Activated naive CD8-positive, alpha-beta T cell treated with anti-CD3 and anti-CD28 coated beads, Interleukin-2, amount 50 U/mL, for 24 hours (primary cell): ENCODE measurements around the gene CRYL1.

ENCODE experiments used
- ATAC-seq: fragments of 150-1000 bp; cut with Tn5 transposase; one replicate; pipeline ENCODE4 v1.10.0; 2021
- DNase-seq: peaks from one replicate; pipeline ENCODE4 v3.0.0; 2021
- H3K27ac Mint-ChIP-seq: one replicate; pipeline ENCODE4 v1.8.0; 2021; ENCODE audit warnings: mild to moderate bottlenecking, mixed read lengths
- H3K27me3 Mint-ChIP-seq: one replicate; pipeline ENCODE4 v1.8.0; 2021; ENCODE audit warnings: mixed read lengths
- H3K36me3 Mint-ChIP-seq: one replicate; pipeline ENCODE4 v1.8.0; 2021; ENCODE audit warnings: low read depth, mixed read lengths
- H3K4me1 Mint-ChIP-seq: one replicate; pipeline ENCODE4 v1.8.0; 2021; ENCODE audit warnings: mixed read lengths
- H3K4me3 Mint-ChIP-seq: one replicate; pipeline ENCODE4 v1.8.0; 2021; ENCODE audit warnings: mild to moderate bottlenecking, moderate library complexity, mixed read lengths
- H3K9me3 Mint-ChIP-seq: one replicate; pipeline ENCODE4 v1.8.0; 2021; ENCODE audit warnings: mixed read lengths

The CRYL1 gene

DNA sequence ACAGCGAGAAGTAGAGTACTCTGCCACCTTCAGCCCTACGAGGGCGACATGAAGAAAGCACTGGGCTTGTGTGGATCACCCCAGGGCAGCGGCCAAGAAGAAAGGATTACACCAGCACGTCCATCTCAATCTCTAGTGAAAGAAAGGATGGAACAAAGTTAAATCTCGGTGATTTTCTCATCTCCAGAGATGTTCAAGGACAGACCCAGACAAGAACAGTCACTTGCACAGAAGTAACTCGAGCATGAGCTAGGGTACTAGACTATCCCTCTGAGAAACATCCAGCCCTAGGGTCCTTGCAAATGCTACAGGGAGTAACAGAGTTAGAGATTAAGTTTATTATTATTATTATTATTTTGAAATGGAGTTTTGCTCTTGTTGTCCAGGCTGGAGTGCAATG, 106.7 kb downstream of the CRYL1 start:
- Mint-ChIP-seq H3K27me3 (peaks cover 2% of the 10 kb centered on the region), H3K4me3 (no peak overlapping the region), H3K4me1 (peaks cover 47% of the 10 kb centered on the region), H3K27ac (peak overlapping the region; percentile 65), H3K9me3 (peaks cover 7% of the 10 kb centered on the region), H3K36me3 (peaks cover 14% of the 10 kb centered on the region)
- ATAC-seq (no peak), DNase-seq (no peak)

DNA sequence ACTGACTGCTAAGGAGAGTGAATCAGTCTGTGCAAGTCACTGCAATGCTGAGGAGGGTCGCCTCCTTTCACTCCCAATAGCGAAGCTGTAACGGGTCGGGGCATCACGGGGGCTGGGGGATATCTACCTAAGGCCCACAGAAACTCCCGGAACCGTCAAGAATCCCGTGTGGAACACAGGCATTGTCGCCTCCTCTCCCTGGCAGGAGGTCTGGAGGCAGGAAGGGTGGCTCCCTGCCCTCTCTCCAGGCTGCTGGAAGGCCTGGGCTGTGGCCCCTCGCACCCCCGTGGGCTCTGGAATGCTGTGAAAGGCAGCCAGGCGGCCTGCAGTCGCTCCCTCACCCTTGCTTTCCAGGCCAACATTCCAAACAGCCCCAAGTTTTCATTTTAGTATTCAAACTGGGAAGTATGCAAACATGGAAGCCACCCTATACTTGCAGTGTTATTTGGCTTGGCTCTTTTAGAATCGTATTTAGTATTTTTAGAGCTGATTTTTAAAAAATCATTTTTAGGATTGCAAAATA, 109.4 kb downstream of the CRYL1 start:
- no peak for ATAC-seq
- Mint-ChIP-seq H3K27ac (no peak overlapping the region), H3K27me3 (peaks cover 2% of the 10 kb centered on the region), H3K36me3 (peaks cover 14% of the 10 kb centered on the region), H3K4me3 (no peak overlapping the region), H3K9me3 (peaks cover 7% of the 10 kb centered on the region), H3K4me1 (peaks cover 51% of the 10 kb centered on the region)
- DNase-seq = no peak

DNA sequence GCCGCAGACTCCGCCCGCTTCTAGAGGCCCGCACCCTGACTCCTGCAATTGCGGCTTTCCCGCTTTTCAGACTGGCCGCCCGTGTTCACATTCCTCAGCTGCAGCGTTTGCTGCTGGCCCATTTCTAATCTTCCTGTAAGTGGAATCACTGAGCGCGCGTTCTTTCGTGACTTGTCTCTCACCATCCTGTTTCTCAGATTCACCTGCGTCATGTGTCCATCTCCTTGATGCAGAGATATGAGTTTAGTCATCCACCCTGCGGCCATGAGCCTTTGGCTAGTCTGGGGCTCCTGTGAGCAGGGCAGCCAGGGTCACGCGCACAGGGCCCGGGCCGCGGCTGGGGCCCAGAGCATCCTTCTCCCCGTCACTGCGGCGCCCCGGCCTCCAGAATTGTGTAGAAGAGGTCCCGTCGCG, 110.0 kb downstream of the CRYL1 start:
- Mint-ChIP-seq H3K27ac (no peak overlapping the region), H3K4me3 (no peak overlapping the region), H3K27me3 (peaks cover 2% of the 10 kb centered on the region), H3K4me1 (peaks cover 51% of the 10 kb centered on the region), H3K9me3 (peaks cover 7% of the 10 kb centered on the region), H3K36me3 (peaks cover 14% of the 10 kb centered on the region)
- DNase-seq (no peak), ATAC-seq (no peak)

DNA sequence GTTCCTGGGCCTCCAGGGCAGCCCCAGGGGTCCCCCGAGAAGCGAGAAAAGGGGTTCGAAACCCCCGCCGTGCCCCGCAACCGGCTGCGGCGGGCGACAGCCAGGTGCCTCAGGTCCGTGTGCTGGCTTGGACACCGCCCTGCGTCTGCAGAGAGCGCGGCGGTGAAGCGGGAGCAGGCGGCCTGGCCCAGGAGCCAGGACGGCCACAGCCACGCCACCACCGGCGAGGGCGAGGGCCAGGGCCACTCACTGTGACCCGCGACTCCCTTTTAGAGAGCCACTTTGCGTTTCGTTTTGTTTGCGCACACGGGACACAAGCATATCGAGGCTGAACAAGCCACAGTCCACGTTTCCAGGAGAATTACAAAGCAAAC, 110.4 kb downstream of the CRYL1 start:
- no peak overlapping the region for H3K27ac Mint-ChIP-seq
- ATAC-seq (no peak), DNase-seq (no peak)
- peaks cover 49% of the 10 kb centered on the region for H3K4me1 Mint-ChIP-seq
- peaks cover 2% of the 10 kb centered on the region for H3K27me3 Mint-ChIP-seq
- H3K36me3 Mint-ChIP-seq = peaks cover 14% of the 10 kb centered on the region
- H3K4me3 Mint-ChIP-seq = no peak overlapping the region
- H3K9me3 Mint-ChIP-seq = peaks cover 7% of the 10 kb centered on the region

DNA sequence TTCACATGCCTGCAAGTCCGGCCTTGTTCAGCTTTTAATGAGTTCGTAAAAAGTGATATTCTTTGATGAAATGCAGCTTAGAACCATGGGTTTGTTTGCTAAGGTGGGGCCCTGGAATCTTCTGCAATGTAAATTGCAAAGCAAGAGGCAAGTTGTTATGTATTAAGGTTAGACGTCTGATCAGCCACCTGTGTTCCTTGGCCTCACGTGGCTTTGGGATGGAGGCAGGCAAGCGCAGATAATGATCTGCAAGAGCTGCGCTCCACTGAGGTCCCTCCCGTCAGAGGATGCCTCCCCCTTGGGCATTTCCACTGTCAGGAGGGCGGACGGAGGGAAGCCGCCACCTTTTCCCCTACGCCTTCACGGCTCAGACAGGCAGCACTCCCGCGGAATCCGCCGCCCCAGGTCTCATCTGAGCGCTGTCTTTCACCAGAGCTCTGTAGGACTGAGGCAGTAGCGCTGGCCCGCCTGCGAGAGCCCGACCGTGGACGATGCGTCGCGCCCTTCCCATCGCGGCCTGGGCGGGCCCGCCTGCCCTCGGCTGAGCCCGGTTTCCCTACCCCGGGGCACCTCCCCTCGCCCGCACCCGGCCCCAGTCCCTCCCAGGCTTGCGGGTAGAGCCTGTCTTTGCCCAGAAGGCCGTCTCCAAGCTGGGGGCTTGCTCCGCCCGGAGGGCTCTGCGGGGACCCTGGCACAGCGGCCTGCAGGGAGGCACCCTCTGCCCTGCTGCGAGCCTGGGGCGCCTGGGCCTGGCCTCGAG, 110.9 kb downstream of the CRYL1 start:
- Mint-ChIP-seq H3K36me3 (peaks cover 14% of the 10 kb centered on the region), H3K27ac (no peak overlapping the region)
- no peak for DNase-seq

DNA sequence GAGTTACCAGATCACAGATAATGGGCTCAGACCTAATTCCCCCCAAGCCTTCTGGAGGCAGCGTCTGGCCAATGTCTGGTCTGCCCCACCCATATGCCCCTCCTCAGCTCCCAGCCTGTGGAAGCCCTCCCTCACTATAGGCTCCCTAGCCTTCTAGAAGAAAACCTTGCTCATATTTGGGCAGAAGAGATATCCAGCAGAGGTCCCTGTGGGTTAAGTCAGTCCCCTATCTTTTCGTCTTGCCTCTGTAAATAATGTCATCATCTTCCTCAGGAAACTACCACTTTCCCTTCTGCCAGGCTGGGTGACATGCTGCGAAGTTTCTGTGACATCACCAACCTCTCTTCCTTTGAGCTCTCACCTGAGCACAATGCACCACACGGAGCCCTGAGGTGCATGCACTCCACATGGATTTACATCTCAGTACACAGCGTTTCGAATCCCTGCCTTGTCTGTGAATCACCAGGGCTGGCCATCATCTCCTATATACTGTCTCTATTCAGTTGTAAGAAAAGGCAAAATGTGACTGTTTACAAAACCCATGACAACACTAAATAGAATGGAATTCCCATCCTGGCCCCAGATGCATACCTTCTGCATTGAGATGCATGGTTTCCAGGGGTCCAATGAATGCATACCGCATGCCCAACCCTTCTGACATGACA, 112.8 kb downstream of the CRYL1 start:
- Mint-ChIP-seq H3K36me3 (peaks cover 5% of the 10 kb centered on the region), H3K4me3 (no peak overlapping the region), H3K27me3 (no peaks in the 10 kb centered on the region), H3K27ac (peak overlapping the region; percentile 43), H3K4me1 (peaks cover 29% of the 10 kb centered on the region), H3K9me3 (no peaks in the 10 kb centered on the region)
- DNase-seq = no peak
- peak; percentile 71 for ATAC-seq

More for the DNA sequence above, 110.9 kb downstream of the CRYL1 start:
- Mint-ChIP-seq H3K9me3 (peaks cover 7% of the 10 kb centered on the region), H3K4me3 (no peak overlapping the region), H3K27me3 (peaks cover 2% of the 10 kb centered on the region), H3K4me1 (peaks cover 43% of the 10 kb centered on the region)
- no peak for ATAC-seq

DNA sequence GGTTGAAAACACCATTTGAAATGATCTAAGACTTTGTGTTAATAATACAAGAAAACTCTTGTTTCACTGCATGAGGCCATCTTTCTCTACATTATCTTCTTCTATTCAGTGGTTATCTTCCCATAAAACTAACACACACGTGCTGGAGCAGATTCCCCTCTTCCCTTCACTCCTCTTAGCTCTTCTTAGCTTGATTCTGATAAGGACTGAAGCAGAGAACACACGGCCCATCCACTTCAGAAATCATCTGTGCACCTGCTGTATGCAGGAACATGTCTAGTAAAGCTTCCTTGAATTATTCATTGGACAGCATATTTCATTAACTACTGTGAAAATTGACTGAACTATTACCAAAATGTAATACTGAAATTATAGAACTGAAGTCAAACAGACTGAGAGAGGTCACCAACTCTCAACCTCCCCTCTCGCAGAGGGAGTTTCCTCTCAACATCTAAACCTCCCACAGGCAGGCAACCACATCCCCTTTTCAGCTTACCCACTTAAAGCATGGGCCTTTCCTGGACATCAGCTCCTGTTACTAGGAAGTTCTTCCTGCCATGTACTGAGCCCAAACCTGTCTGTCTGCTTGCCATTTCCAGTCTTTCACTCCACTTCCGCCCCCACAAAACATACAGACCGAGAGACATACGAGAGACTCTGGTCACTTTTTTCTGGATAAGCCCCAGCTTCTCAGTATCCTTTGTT, 113.9 kb downstream of the CRYL1 start:
- H3K4me3 Mint-ChIP-seq = peak overlapping the region; percentile 43
- no peaks in the 10 kb centered on the region for H3K27me3 Mint-ChIP-seq
- peaks cover 29% of the 10 kb centered on the region for H3K4me1 Mint-ChIP-seq
- ATAC-seq = peak; percentile 89
- H3K9me3 Mint-ChIP-seq = no peaks in the 10 kb centered on the region
- DNase-seq = peak; percentile 43
- peak overlapping the region; percentile 73 for H3K27ac Mint-ChIP-seq
- H3K36me3 Mint-ChIP-seq = peaks cover 3% of the 10 kb centered on the region

DNA sequence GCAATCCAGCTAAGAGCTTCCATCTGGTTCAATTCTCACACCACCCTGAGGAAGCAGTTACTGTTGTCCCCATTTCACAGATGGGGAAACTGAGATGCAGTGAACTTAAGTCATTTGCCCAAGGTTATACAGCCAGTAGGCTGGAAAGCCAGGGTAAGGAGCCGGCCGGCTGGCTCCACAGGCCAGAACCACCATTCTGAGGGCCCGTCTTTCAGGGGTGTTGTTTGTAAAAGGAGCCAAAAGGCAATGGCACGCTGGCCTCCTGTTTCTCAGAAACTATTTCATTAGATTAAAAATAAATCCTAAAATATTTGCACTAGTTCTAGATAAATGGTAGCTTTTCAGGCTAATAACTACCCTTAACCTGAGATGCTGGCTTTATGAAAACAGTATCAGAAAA, 114.9 kb downstream of the CRYL1 start:
- Mint-ChIP-seq H3K27ac (no peak overlapping the region), H3K27me3 (no peaks in the 10 kb centered on the region), H3K36me3 (peaks cover 3% of the 10 kb centered on the region), H3K4me3 (no peak overlapping the region), H3K9me3 (no peaks in the 10 kb centered on the region), H3K4me1 (peaks cover 29% of the 10 kb centered on the region)
- ATAC-seq (no peak), DNase-seq (no peak)

DNA sequence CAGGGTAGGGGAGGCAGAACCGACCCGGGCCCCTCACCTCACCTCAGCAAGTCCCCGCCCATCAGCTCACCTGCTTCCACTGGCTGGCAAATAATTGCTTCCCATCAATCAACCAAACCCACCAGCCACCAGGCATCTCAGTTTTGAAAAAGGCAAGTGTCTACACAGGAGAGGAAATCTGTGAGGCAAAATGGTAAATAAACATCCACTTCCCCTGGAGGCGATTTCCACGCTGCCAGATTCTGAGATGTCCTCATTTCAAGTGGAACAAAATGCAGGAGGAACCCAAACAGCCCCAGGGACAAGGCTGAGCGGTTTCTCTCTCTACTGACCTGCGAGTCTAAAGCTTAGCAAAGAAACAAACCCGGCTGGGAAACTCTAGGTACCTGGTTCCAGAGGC, 117.5 kb downstream of the CRYL1 start:
- ATAC-seq (no peak), DNase-seq (no peak)
- Mint-ChIP-seq H3K27ac (no peak overlapping the region), H3K9me3 (no peaks in the 10 kb centered on the region), H3K27me3 (no peaks in the 10 kb centered on the region), H3K4me1 (peaks cover 23% of the 10 kb centered on the region), H3K4me3 (no peak overlapping the region), H3K36me3 (no peaks in the 10 kb centered on the region)

DNA sequence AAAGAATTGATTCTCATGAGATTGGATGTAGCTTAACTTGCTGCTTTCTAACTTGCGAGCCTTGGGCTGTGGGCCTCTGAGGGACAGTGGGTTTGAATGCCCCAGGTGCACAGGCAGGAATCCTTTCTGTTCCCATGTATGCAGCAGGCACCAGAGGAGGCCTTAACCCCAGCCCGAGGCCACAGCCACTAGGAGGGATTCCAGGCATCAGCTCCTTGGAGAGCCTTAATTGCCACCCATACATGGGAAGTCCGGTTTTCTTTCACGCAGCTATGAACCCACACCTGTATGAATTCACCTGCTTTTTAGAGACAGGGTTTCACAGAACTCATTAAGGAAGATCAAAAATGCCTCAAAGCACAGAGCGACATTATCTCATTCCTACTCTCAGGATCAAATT, 117.9 kb downstream of the CRYL1 start:
- H3K9me3 Mint-ChIP-seq = no peaks in the 10 kb centered on the region
- ATAC-seq = no peak

DNA sequence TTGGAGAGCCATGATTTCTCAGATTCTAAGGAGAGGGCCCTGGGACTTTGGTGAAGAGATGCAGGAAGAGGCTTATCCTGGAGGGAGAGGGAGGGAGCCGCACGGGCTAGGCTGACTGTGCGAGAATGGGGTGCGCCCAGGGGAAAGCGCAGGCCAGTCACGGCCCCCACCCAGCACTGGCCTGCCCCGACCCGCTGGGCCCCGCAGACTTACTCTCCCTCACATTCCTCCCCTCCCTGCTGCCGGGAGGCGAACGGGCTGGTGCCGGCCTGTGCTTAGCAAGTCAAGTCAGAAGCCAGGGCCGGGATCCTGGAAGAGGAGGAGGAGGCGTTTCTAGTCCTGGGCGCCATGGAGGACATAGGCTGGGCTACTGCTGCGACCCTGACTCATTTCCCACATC, 120.0 kb downstream of the CRYL1 start:
- Mint-ChIP-seq H3K27ac (no peak overlapping the region), H3K4me3 (no peak overlapping the region), H3K27me3 (no peaks in the 10 kb centered on the region), H3K9me3 (no peaks in the 10 kb centered on the region), H3K36me3 (no peaks in the 10 kb centered on the region), H3K4me1 (peaks cover 16% of the 10 kb centered on the region)
- no peak for DNase-seq
- no peak for ATAC-seq

More for the DNA sequence above, 117.9 kb downstream of the CRYL1 start:
- peaks cover 19% of the 10 kb centered on the region for H3K4me1 Mint-ChIP-seq
- H3K27ac Mint-ChIP-seq = no peak overlapping the region
- no peaks in the 10 kb centered on the region for H3K27me3 Mint-ChIP-seq
- DNase-seq = no peak
- no peaks in the 10 kb centered on the region for H3K36me3 Mint-ChIP-seq
- H3K4me3 Mint-ChIP-seq = no peak overlapping the region

DNA sequence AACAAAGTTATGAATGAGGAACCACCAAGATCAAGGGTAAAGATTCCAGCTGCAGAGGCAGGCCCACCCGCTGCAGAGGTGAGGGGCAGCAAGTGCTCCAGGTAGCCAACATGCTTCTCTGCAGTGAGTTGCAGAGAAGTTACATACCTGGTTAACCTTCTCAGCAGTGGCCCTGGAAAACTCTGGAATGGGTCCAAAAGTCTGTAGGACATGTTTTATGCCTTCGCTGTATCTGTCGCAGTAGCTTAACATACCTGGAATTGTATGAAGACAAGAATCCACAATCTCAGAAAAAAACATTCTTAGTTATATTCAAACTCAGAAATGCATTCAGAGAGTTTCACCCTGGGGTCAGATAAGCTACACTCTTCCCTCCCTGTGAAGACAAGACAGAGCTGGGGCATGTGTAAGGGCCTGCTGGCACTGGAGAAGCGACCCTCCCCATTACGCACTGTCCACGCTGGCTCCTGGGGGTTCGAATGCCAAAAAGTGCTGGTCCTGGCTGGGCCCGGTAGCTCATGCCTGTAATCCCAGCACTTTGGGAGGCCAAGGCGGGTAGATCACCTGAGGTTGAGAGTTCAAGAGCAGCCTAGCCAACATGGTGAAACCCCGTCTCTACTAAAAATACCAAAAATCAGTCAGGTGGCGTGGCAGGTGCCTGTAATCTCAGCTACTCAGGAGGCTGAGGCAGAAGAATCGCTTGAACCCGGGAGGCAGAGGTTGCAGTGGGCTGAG, 121.0 kb downstream of the CRYL1 start:
- Mint-ChIP-seq H3K4me1 (peaks cover 16% of the 10 kb centered on the region), H3K36me3 (no peaks in the 10 kb centered on the region), H3K27me3 (no peaks in the 10 kb centered on the region), H3K9me3 (no peaks in the 10 kb centered on the region), H3K4me3 (no peak overlapping the region), H3K27ac (no peak overlapping the region)
- ATAC-seq (no peak), DNase-seq (no peak)

DNA sequence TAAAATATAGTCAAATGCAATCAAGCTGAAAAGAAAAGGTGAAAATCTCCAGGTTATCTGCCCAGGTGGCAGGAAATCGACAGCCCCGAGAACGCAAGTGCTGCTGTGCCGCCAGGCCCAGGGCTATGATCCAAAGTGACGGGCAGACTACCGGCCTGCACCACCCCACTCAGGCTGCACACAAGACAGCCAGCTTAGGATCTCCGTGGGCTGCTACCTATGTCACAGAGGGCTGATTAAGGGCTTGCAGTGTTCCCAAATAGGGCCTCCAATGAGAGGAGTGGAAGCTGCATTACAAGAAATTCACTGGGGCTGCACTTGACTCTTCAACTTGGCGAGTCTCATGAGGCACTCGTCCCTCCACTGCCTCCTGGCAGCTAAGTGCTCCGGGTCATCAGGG, 121.8 kb downstream of the CRYL1 start:
- no peak for DNase-seq

DNA sequence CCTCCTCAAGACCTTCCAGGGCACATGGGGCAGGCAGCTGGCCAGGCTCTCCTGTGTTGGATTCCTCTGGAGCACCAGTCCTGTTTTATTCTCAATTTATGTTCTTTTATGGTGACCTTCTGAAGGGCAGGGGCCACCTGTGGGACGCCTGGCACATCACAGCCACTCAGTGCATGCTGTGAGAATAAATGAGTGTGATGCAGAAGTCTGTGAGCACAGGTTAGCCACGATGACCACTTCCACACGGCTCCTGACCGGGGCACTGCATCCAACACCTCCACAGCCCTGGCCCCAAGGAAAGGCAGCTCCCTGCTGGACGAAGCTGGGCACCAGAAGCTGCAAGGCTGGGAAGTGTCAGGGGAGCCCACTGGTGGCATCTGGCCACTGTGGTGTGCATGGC, 122.8 kb downstream of the CRYL1 start:
- Mint-ChIP-seq H3K36me3 (no peaks in the 10 kb centered on the region), H3K27ac (no peak overlapping the region), H3K27me3 (no peaks in the 10 kb centered on the region), H3K4me1 (peaks cover 16% of the 10 kb centered on the region), H3K4me3 (no peak overlapping the region), H3K9me3 (no peaks in the 10 kb centered on the region)
- ATAC-seq (no peak), DNase-seq (no peak)

More for the DNA sequence above, 121.8 kb downstream of the CRYL1 start:
- H3K36me3 Mint-ChIP-seq = no peaks in the 10 kb centered on the region
- no peaks in the 10 kb centered on the region for H3K9me3 Mint-ChIP-seq
- peaks cover 16% of the 10 kb centered on the region for H3K4me1 Mint-ChIP-seq
- no peak overlapping the region for H3K4me3 Mint-ChIP-seq
- ATAC-seq = no peak
- H3K27ac Mint-ChIP-seq = no peak overlapping the region
- H3K27me3 Mint-ChIP-seq = no peaks in the 10 kb centered on the region
